Right renal pelvis (tissue), 4 donors: ENCODE results near the gene PLEKHG1. TPM values are rescaled to one million over a fixed set of nuclear protein-coding genes. Genes with fewer than 3 reads are reported as not detected.
A peak's percentile ranks its signal among the peaks of the same experiment; 100 is the strongest.

Experiments used
- DNase-seq, 4 donors: peaks; one replicate each; pipeline ENCODE4 v3.0.0-alpha.2; 2013; ENCODE audit warnings: low read depth in 4 of 4, low spot score in 3 of 4, missing footprints in 1 of 4
- polyA plus RNA-seq, 4 donors: library from polyadenylated mRNA; unstranded; fragments of 120-200 nt; gene quantifications; one replicate each; pipeline ENCODE4 v1.2.1, GENCODE V29; 2013; ENCODE audit not compliant: insufficient read length in 4 of 4

The PLEKHG1 gene
- polyA plus RNA-seq, result 10 to 100 TPM; 36.5 to 39.4 (median 37.7) TPM

- peak in 1 of 4 donors; percentile 65 for DNase-seq
Observed at GRCh38 chr6:150599199-150600009, at the start of gene PLEKHG1. Gene PLEKHG1 (plus strand): TSS chr6:150599885. CDS start chr6:150733682, 133,797 bp downstream.

GRCh38 chr6:150550244-150550643 is 49.4 kb upstream of the PLEKHG1 start:
- DNase-seq, result no peak

GRCh38 chr6:150557043-150557599 is 42.6 kb upstream of the PLEKHG1 start:
- no peak for DNase-seq

GRCh38 chr6:150560004-150560883 is 39.4 kb upstream of the PLEKHG1 start:
- DNase-seq, result no peak

GRCh38 chr6:150560884-150561219 is 38.8 kb upstream of the PLEKHG1 start:
- no peak for DNase-seq

- no peak for DNase-seq
Observed at GRCh38 chr6:150565945-150566344, 33.7 kb upstream of the PLEKHG1 start.

- no peak for DNase-seq
Observed at GRCh38 chr6:150566486-150566885, 33.2 kb upstream of the PLEKHG1 start.

- DNase-seq, result no peak
Observed at GRCh38 chr6:150567380-150567779, 32.3 kb upstream of the PLEKHG1 start.

- DNase-seq, result no peak
Observed at GRCh38 chr6:150567823-150568383, 31.8 kb upstream of the PLEKHG1 start.

GRCh38 chr6:150568560-150568959 is 31.1 kb upstream of the PLEKHG1 start:
- DNase-seq, result no peak

GRCh38 chr6:150569161-150569560 is 30.5 kb upstream of the PLEKHG1 start:
- no peak for DNase-seq

- no peak for DNase-seq
Observed at GRCh38 chr6:150573041-150573681, 26.5 kb upstream of the PLEKHG1 start.

GRCh38 chr6:150575836-150576235 is 23.8 kb upstream of the PLEKHG1 start:
- no peak for DNase-seq

GRCh38 chr6:150576651-150577226 is 22.9 kb upstream of the PLEKHG1 start:
- no peak for DNase-seq

GRCh38 chr6:150579611-150580010 is 20.1 kb upstream of the PLEKHG1 start:
- DNase-seq, result no peak

GRCh38 chr6:150580489-150580888 is 19.2 kb upstream of the PLEKHG1 start:
- no peak for DNase-seq

GRCh38 chr6:150584065-150584464 is 15.6 kb upstream of the PLEKHG1 start:
- DNase-seq, result no peak

GRCh38 chr6:150584596-150584995 is 15.1 kb upstream of the PLEKHG1 start:
- DNase-seq, result no peak

GRCh38 chr6:150586850-150587359 is 12.8 kb upstream of the PLEKHG1 start:
- DNase-seq, result no peak

- no peak for DNase-seq
Observed at GRCh38 chr6:150587637-150588036, 12.0 kb upstream of the PLEKHG1 start.
